Adrenal gland (tissue), 5 donors: ENCODE measurements around the gene PTPRQ.

Source experiments
- POLR2A ChIP-seq, 2 donors: fragments of 450-650 bp; IDR thresholded peaks; one replicate each; pipeline ENCODE4 v1.6.1; 2017; ENCODE audit warnings: antibody characterized with exemption in 2 of 2, mild to moderate bottlenecking in 2 of 2, moderate library complexity in 1 of 2
- TF ChIP-seq, protein P1 (sequence below), 6 experiments: fragments of 450-650 bp in 4 of 6; fragments of 200-600 bp in 2 of 6; sonication (generic) in 1 of 6; IDR thresholded peaks; 1 replicate in 5 of 6; 2 replicates in 1 of 6; pipeline versions ENCODE4 v1.5.1 to v1.8.0; 2016 to 2021; ENCODE audit warnings: antibody characterized with exemption in 6 of 6, mild to moderate bottlenecking in 2 of 6, moderate library complexity in 1 of 6
- donor health status: DM: no; HTN: no; CAD: no.

DNA sequence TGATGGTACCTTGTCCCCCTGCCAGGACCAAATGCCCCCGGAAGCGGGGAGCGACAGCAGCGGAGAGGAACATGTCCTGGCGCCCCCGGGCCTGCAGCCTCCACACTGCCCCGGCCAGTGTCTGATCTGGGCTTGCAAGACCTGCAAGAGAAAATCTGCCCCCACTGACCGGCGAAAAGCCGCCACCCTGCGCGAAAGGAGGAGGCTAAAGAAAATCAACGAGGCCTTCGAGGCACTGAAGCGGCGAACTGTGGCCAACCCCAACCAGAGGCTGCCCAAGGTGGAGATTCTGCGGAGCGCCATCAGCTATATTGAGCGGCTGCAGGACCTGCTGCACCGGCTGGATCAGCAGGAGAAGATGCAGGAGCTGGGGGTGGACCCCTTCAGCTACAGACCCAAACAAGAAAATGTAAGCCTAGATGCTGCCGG lies 263.8 kb downstream of the PTPRQ start:
- TF ChIP-seq, protein P1, sequence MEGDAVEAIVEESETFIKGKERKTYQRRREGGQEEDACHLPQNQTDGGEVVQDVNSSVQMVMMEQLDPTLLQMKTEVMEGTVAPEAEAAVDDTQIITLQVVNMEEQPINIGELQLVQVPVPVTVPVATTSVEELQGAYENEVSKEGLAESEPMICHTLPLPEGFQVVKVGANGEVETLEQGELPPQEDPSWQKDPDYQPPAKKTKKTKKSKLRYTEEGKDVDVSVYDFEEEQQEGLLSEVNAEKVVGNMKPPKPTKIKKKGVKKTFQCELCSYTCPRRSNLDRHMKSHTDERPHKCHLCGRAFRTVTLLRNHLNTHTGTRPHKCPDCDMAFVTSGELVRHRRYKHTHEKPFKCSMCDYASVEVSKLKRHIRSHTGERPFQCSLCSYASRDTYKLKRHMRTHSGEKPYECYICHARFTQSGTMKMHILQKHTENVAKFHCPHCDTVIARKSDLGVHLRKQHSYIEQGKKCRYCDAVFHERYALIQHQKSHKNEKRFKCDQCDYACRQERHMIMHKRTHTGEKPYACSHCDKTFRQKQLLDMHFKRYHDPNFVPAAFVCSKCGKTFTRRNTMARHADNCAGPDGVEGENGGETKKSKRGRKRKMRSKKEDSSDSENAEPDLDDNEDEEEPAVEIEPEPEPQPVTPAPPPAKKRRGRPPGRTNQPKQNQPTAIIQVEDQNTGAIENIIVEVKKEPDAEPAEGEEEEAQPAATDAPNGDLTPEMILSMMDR (IDR thresholded peaks at IDR 0.05), result no peak
- TF ChIP-seq POLR2A (IDR thresholded peaks at IDR 0.05), result no peak
